ENCODE results near the gene KRCC1.
A peak's percentile ranks its signal among the peaks of the same experiment; 100 is the strongest.

KRCC1 gene

GRCh38 chr2:88055371-88056128 is at the start of gene KRCC1:
Gene KRCC1, minus strand, starts transcription at chr2:88055783. Its CDS starts 27,220 bp downstream, at chr2:88028563.
- DNase-seq = peak; percentile 98

GRCh38 chr2:88100489-88100858 is 44.9 kb upstream of the KRCC1 start:
- no peak for DNase-seq

DNA sequence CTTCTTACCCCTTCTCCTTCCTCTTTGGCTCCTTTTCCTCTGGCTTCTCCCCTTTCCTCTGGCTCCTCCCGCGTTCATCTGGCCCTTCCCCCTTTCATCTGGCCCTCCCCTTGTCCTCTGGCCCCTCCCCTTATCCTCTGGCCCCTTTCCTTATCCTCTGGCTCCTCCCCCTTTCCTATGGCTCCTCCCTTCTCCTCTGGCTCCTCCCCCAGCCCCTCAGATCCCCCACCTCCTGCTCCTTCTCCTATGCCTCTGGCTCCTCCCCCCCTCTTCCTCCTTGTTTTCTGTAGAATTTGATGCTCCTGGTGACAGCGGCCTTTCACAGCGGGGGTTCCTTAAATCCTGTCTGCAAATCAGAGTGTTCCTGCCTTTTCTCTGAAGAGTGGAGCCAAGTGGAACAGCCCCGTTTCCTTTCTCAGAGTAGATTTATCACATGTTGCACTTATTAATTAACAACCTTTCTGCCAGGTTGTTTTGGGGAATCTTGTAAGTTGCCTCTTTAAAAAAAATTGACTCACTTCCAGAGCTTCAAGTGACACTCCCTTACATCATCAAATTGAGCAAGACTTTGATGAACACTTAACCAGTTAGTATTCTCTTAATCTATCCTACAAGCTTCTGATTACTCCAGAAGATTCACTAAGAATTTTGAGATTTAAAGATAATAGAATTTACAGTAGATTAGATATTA is 44.4 kb upstream of the KRCC1 start:
- DNase-seq = peak; percentile 66

DNA sequence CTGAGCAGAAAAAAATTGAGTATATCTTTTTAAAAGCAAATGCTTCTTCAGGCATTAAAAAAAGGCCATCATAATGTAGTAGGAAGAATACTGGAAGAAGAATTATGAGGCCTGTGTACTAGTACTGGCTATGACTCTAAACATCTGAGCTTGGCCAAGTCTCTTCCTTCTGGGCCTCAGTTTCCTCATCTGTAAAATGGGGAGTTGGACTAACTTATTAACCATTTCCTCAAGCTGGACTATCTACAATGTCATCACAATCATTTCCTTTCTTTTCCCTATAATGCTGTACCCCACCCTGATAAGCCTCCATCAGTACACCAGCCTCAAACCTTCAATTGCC is 42.9 kb upstream of the KRCC1 start:
- no peak for DNase-seq

GRCh38 chr2:88097891-88098557 is 42.4 kb upstream of the KRCC1 start:
- DNase-seq = peak; percentile 24

- DNase-seq = no peak
These were observed 41.6 kb upstream of the KRCC1 start for GRCh38 chr2:88097192-88097591.

DNA sequence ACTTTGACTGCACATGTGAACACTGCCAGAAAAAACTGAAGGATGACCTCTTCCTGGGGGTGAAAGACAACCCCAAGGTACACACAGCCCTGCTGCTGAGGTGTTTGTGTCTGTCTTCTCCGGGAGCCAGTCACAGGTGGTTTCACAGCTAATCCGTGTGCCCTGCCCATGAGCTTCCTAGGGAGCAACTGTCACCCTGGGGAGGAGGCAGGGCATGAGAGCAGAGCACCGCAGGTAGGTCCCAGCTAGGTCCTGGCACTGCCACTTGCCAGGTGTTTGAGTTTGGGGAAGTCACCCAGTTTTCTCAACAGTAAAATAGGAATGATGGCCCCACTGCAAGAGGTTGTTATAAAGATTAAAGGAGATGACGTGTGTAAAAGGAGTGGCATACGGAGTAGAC is 41.1 kb upstream of the KRCC1 start:
- no peak for DNase-seq

DNA sequence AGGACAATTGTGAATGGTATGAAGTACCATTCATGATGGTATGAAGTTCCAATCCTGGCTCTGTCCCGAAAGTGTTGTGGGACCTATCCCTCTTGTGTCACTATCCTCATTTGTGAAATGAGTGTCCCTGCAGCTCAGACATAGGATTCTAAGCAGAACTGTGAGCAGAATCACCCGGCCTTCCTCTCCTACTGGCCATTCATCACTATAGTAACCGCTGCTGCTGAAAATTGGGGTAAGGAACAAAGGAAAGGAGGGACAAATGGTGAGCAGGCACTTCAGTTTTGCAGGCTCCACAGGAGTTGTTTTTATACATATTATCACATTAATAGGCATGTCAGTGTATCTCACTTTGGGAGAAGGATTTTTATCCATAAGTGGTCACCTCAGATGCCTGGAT is 39.4 kb upstream of the KRCC1 start:
- no peak for DNase-seq

DNA sequence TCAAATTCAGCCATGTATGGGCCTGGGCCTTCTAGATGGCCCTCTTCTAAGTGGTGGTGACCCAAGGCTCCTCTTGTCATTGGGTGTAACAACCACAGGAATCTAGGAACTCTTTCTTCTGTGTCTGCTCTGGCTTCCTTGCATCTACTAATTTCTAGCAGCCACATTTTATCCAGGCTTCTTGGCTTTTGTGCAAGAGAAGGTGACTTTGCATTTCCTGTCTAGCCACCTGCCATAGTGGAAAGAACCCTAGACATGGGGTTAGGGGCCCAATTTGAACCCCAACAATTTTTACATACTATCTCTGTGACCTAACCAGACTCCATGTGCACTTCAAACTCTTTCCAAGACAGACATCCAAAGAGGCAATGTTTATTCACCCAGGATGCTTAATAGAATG is 37.2 kb upstream of the KRCC1 start:
- DNase-seq = no peak

- no peak for DNase-seq
These were observed 36.4 kb upstream of the KRCC1 start for GRCh38 chr2:88091943-88092342.

DNA sequence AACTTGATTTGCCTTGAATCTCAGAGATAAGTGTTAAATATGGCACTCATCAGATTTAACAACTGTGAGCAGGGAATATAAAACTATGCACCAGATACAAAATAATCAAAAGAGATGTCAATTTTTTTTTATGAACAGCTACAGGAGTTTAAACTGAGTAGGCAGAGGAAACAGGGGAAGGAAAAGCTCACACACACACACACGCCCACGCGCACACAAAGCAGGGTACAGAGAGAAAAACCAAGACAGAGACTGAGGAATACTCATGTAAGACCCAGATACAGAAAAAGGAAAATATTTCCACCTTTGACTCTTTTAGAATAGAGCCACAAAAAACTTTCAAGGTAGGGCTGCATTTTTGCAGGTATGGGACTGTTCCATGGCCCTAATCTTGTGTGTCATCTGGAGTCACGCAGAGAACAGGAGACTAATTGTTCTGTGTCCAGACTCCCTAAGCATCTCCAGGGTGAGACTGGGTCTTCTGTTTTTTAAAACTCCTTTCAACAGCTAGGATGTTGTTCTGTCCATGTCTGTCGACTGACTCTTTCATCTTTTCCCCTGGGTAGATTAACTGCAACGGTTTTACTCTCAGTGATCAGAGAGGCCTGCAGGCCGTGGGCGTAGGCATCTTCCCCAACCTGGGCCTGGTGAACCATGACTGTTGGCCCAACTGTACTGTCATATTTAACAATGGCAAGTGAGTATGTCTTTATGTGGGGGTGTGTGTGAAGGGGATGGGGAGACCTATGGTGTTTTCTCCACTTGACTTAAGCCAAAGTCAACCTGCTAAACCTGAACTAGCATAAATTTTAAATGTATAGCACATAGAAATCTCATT is 35.1 kb upstream of the KRCC1 start:
- DNase-seq = peak; percentile 86

- DNase-seq = no peak
These were observed 33.4 kb upstream of the KRCC1 start for GRCh38 chr2:88088999-88089398.

DNA sequence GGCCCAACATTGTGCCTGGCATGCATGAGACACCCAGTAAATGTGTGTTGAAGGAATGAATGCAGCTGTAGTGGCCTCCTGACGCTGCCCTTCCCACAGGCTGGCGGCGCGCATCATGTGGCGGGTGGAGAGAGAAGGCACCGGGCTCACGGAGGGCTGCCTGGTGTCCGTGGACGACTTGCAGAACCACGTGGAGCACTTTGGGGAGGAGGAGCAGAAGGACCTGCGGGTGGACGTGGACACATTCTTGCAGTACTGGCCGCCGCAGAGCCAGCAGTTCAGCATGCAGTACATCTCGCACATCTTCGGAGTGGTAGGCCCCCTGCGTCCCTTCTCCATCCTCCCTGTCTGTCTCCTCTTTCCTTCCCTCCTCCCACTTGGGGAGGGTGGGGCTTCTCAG is 32.2 kb upstream of the KRCC1 start:
- DNase-seq = no peak

GRCh38 chr2:88087073-88087472 is 31.5 kb upstream of the KRCC1 start:
- no peak for DNase-seq

DNA sequence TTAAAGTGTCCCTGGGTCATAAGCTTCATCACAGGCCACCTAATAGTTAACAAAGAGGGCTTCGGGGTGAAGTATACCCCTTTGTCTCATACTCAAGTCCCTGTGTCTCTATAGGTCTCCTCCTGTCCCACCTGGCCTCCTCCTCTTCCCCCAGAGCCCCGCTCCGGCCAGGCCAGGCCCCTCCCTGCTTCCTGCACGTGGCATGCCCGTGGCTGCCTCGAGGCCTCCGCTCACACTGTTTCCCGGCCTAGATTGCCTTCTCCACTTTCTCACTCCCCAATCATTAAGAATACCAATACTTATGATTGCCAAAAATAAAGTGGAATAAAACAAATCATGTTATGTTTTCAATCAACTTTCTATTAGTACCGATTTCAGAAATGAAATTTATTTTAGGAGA is 30.8 kb upstream of the KRCC1 start:
- no peak for DNase-seq

- DNase-seq = no peak
These were observed 30.0 kb upstream of the KRCC1 start for GRCh38 chr2:88085602-88086001.

DNA sequence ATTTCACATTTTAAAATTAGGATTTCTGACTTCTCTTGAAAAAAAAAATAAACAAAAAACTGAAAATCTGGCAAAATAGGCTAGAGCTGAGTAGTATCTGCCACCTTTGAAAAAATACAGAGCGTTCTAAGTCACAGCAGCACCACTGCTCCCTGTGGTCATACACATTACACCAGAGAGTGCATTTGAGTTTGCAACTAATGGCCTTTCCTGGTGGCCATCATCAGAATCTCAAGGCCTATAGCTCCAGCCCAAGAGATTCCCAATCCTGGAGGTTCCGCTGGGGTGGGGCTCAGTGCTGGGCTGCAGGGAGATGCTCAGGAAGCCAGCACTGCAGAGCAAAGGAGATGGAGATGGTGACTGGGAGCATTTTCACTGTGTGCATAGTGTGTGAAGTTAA is 29.5 kb upstream of the KRCC1 start:
- DNase-seq = no peak

GRCh38 chr2:88082781-88083180 is 27.2 kb upstream of the KRCC1 start:
- DNase-seq = no peak

- peak; percentile 28 for DNase-seq
These were observed 26.5 kb upstream of the KRCC1 start for GRCh38 chr2:88081924-88082608.

DNA sequence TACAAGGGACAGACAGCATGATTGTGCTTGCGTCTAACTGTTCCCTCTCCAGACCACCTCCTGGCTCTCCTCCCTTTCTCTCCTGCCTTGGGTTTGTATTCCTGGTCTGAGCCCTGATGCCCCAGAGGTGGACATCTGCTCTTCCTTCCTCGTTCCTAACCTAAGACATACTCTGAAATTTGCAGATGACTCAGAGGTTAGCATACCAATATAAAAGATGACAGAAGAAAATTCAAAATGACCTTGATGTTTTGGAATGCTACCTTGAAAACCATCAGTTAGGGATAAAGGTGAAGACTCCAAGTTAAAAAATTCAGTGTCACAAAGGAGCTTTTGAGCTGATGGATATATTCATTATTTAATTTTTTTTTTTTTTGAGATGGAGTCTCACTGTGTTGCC is 25.0 kb upstream of the KRCC1 start:
- DNase-seq = peak; percentile 12

- no peak for DNase-seq
These were observed 23.1 kb upstream of the KRCC1 start for GRCh38 chr2:88078643-88079172.

DNA sequence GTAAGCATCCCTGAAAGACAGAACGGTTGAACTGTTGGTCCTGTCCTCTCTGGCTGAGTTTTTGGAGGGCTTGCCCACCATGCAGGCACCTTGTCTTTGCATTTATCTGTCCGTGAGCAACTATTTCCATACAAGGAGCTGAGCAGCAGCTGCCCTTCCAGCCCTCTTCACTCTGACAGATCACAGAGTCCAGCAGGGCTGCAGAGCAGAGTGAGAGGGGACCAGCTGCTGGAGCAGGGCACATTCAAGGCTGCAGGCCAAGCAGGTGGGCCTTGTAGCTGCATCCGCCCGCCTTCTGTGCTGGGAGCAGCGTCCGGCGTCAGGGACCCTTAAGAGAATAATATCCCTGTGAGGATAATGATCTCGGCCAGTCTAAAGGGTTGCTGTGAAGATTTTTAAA is 21.5 kb upstream of the KRCC1 start:
- DNase-seq = no peak

Data from islet precursor cell (in vitro differentiated cells).